Activated CD4-positive, alpha-beta T cell treated with anti-CD3 and anti-CD28 coated beads, Interleukin-2, Interleukin-4, amounts not matched to agents 100 ng/mL and 50 ng/mL, durations not matched to agents 16 hours and 8 hours (primary cell): ENCODE results near the gene S1PR3.
A peak's percentile ranks its signal among the peaks of the same experiment; 100 is the strongest.

Experiments used
- DNase-seq: peaks from one replicate; pipeline ENCODE4 v3.0.0-alpha.2; 2020; ENCODE audit warnings: low spot score

The S1PR3 gene

DNA sequence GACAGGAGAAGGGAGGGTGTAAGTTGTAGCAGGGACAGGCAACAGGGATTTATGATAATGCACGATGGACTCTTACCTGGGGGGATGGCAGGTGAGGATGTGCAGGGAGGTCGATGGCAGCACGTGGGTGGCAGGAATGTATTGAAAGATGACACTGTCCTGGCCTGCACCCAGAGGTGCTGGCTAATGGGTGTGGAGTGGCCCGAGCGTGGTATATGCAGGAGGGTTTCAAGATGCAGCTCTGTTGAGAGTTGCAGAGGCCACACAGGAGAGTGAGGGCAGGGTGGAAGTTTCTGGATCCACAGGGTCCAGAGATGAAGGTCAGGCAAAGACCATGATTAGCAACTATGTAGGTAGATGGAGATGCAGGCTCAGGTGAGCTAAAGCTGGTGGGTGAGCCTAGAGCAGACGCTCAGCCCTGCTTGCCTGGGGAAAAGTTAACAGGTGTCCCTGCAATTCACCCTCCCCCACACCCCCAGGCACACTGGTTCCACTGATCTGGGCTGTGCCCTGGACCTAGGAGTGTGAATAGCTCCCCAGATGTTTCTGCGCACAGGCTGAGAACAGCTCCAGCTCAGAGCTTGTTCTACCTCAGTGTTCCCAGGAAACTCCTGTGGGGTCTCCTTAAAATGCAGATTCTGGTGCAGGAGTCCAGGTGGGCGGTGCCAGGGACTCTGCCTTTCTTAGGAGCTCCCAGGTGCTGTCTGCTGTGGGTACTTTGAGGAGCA, 21.5 kb upstream of the S1PR3 start:
- DNase-seq: no peak

DNA sequence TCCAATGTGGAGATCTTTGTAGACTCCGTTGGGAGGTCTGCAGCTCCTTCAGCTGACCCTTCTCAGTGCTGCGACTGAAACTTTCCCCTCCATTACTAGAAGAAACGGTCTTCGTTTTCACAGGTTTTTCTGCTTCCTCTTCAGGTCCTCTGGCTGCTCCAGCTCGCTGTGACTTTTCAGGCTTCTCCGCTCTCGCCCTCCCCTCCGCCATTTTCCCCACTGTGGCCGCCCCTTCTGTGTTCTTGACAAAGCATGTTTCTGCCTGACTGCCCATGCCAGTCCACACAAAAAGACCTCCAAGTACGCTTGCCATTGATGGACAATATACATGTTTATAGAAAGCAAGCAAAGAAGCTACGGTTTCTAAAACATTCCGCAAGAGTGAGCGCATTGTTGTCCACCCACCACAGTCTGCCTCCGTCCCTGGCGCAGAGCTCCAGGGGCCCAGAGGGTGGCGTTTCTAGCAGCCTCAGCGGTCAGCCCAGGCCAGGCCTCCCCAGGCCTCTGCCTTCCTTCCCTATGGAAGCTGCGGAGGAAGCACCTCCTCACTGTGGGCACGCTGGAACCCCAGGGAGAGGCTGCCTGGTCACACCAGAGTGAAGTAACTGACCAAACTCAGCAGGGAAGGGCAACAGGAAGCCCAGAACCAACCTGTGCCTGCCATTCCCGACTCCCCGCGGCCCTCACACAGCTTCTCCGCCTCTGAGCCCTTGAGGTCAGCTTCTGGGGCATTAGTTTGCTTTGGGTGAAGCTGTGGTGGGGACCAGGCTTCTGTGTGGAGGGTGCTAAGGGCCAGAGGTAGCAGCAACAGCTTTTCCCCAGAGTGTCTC, 19.9 kb upstream of the S1PR3 start:
- no peak for DNase-seq

DNA sequence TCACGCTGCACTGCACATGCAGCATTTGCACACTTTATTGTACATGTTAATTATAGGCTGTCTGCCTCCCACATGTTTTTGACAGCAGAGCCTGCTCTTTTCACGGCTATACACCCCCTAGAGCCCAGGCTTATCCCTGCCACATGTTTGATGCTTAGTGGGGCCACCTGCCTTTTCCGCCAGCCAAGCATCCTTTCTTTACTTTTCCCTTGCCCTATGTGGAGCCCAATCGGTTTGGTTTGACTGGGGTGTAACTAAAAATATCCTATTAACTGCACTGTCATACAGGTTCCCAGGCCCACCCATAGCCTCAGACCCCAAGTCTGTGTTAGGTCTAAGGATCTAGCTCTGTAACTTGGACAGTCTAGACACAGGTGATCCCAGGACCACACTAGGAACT, 18.9 kb upstream of the S1PR3 start:
- DNase-seq: no peak

DNA sequence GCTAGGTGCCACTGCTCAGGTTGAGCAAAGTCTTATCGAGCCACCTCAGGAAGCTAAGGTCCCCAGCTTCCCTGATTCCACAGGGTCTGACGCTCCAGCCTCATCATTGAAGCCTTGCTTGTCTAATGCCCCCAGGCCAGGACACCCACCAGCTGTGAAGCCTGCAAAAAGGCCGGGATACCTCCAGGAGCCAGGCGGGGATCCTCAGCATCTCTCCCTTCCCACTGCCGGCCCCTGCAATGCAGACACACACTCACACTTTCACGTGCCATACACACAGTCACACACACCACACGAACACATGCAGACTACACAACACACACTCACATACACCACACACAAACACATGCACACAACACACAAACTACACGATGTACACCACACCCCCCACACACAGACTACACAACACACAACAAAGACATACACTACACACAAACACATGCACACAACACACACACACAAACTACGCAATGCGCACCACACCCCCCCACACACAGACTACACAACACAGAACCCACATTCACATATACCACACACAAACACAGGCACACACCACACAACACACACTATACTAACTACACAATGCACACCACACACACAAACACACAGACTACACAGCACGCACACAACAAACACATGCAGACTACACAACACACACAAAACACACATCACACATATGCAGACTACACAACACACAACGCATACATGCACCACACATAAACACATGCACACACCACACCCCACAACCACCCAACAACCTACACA, 17.8 kb upstream of the S1PR3 start:
- no peak for DNase-seq

DNA sequence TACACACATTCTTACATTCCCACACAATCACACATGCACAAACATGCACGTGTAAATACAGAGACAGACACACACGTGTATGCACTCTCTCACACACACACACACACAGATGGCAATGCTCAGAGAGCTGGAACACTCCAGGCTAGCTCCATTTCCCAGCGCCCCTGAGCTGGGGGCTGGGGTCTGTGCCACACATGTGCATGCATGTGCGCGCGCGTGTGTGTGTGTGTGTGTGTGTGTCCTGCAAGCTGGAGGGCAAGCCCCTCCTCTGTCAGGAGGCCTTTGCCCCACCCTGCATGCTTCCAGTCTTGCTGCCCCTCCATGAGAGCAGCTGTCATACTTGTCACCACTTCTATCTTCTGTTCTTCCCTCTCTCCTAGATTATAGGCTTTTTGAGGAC, 16.6 kb upstream of the S1PR3 start:
- DNase-seq: no peak

DNA sequence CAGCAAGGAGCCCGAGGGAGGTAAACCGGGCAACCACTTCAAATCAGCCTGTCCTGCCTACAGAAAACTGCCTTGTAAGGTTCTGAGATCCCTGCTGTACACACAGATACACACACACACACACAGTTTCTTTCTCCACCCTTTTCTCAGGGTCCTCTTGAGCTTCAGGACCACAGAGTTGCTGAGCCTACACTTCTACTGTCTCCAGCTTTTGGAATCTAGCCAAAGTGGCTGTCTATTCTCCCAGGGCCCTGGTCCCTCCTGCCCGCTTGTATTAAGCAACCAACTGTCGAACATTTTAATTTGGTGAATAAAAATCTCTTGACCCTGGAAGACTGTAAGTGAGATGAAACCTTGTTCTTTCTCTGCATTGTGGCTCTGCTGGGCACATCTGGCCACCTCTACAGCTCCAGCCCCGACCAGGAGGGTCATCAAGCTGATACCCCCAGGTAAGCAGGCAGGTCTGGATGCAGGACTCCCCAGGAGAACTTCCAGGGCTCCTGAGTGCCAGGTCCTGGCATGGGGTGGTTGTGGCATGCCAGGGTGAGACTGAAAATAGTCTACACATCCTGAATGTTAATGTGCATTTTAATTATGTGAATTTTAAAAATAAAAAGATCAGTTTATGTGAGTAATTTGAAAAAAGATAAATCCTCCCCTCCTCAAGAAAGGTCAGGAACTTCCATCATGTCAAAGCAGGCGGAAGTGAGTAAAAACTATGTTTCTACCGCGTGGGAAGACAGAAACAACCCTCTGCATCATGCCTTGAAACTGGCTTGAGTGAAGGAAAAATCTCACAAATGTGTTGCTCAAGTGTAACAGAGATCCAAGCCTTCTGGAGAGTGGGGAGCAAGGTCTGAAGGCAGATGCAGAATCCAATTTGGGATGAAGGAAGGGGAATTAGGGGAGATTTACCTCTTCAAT, 15.0 kb upstream of the S1PR3 start:
- no peak for DNase-seq

DNA sequence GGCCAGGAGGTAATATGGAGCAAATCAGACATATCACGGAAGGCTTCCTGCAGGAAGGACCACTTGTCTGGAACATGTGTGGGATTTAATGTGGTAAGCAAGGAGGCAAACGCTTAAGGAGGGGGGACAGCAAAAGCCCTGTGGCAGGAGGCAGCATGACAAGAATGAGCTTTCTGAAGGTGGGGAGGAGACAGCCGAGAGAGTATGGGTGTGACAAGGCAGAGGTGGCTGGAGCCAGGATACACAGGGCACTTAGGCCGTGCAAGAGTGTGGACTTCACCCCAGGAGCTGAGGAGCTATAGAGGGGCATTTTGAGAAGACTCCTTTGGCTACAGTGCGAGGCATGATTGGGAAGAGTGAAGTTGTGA, 14.4 kb upstream of the S1PR3 start:
- DNase-seq: no peak

DNA sequence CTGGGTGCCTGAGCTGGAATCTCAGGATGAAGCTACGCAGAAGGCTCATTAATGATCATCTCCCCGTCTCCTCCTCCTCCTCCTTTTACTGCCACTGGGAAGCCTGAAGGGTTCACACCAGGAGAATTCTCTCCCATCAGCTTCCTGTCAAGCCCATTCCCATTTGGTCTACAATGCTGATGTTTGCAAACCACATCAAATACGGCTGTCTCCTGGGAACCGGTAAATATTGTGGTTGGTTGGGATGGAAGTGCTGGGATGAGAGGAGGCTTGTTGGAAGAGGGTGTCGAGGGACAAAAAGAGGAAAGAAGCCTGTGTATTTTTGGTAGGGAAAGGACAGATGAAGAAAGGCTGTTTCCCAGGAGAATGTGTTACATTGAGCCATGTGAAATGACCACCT, 13.2 kb upstream of the S1PR3 start:
- no peak for DNase-seq

DNA sequence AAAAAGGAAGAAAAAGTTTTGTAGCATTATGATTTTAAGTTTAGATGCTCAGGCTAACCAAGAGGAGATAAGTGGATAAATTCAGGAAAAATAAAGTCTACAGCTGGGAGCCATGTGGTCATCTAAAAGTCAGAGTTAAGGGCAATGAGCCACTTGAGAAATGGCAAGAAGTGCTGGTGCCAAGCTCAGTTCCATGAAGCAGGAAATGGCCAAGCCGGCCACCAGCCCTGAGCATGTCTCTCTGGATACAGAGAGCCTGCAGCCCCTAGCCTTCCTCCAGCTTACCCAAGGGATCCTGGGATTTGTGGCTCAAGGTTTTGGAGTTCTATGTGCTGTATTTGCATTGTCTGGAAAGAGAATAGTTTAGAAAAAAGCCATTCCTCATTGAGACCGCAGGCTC, 12.2 kb upstream of the S1PR3 start:
- DNase-seq: no peak

DNA sequence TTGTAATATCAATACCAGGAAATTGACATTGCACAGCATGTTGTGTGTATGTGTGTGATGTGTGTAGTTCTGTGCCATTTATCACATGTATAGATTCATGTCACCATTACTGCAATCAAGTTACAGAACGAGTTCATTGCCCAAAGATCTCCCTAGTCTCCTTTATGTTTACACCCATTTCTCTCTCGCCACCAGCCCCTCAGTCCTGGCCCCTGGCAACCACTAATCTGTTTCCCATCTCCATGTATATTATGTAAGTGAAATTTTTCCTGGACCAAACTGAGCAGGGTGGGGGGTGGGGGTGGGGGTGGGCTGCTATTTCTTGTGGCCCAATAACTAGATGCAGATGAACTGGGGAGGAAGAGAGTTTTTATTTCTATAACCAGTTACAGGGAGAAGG, 11.5 kb upstream of the S1PR3 start:
- no peak for DNase-seq

DNA sequence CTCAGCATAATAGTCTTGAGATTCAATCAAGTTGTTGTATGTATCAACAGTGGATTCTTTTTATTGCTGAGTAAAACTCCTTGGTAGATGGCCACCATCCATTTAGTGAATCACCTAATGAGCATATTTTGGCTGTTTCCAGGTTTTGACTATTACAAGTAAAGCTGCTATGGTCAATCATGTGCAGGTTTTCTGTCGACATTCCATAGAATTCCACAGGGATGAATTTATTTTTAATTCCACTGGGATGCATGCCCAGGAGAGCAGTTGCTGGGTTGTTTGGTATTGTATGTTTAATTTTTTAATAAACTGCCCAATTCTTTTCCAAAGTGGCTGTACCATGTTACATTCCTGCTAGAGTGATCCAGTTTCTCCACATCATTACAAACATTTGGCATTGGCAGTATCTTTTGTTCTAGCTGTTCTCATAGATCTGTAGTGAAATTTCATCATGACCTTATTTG, 10.5 kb upstream of the S1PR3 start:
- DNase-seq: no peak

DNA sequence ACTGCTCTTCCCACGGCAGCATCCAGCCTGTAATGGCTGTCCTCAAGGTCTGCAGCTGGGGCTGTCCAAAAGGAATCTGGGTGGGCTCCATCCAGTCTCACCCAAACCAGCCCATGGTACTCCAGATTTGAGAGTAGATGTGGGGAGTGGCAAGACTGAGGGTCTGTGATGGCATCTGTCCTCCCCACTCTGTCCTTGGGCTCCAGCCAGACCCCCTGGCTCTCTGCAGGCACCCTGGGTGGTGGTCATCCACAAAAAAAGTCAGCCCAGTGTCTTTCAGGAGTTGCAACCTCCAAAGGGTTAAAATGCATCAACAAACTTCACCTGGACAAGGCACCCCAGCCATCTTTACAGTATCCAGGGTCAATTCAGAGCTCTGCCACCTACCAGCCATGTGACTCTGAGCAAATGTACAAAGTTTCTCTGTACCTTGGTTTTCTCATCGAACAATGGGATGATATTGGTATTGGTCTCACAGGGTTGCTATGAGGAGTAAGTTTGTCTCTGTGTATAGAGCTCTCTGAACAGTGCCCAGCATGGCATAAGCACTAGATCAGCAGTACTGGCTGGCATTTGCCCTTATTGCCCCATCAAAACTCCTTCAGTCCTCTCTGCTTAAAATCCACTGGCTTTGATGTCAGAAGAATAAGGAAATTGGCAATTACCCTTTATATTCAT, 7.3 kb upstream of the S1PR3 start:
- no peak for DNase-seq

DNA sequence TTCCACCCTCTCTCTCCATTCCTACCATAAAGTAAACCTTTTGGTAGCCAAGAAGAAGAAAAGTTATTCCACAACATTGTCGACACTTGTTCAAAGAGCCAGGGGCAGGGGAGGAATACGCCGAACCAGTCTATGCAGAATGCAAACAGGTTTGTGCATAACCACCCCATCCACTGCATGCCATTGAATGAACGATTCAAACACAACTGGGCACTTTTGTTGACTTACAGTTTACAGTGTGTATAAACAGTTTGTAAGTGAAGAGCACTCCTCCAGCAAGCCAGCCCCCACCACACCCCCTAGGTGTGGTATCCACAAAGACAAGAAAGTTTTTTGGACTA, 6.8 kb upstream of the S1PR3 start:
- no peak for DNase-seq

DNA sequence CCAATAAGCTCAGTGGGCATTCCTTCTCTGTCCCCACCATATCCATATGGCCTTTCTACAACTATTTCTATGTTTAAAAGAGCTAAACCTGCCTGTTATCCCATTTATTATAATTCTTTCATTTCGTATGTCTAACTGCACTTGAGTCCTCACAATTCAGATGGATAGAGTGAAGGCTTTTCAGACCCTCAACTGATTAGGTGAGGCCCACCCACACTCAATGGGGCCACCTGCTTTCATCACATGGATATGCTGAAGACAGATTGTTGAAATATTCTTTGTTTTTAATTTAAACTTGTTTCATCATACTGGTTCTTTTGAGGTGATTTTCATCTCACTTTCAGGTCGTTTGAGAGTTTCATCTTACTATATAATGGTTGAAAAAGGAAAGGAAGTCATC, 5.7 kb upstream of the S1PR3 start:
- DNase-seq: no peak

DNA sequence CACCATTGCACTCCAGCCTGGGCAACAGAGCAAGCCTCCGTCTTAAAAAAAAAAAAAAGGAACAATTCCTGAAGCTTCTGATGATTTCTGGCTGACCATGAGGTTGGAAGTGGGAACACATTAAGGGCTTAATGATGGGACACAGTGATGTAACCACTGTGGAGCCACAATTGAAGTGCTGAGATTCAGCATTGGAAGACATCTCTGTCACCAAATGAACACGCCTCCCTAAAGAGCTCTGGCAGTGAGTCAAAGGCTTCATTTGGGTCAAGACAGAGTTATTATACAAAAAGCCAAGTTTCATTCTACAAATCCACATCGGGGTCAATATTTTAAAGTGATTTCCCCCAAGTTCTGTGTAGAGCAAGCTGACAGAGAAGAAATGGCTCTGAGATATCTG, 4.5 kb upstream of the S1PR3 start:
- no peak for DNase-seq

DNA sequence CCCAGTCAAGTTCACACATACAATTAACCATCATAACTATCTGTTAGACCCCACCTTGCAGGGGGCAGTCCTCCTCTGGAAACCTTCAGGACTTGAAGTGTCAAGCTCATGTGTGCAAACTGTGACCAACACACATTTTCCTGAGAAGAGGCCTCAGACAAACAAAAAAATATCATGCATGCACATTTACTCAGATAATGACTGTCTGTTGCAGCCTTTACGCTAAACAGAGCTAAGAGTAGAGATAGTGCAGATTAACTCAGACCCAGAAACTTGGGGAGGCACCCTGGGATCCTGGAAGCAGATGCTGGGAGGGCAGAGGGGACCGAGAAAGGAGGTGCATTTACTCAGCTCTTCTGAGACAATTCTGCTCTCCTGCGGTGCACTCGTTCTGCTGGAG, 3.6 kb upstream of the S1PR3 start:
- DNase-seq: no peak

DNA sequence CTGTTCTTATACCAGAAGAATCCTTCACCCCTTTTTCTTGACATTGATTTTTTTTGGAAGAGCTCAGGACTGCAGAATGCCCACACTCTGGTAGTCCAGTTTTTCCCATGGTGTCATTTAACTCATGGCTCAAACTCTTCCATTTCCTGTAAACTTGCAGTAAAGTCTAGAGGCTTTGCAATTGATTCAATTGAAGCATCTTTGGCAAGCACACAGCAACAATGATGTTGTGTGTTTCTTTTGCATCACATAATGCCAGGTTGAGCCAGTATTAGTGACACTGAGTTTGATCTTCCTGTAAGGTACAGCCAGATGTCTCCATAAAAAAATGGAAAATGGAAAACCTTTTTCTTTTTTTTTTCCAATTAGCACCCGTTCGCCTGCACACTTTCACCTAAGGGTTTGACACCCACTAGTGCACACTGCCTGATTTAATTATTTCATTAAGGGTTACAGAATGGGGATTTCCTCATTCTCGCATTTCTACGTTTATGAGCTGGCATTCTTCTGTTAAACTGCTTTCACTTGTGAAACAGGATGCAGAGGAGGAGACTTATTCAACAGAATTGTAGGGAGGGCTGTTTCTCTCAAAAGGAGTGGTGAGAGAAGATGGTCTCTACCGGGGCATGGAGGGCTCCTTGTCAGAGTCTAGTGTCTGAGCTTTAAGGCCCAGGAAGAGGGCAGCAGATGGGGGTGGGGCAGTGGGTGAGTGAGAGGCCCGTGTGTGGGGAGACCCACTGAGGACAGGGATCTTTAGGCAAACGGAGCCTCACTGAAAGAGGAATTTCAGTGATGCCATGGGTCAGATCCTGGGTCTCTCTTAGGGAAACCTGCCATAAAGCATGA, 2.2 kb upstream of the S1PR3 start:
- peak; percentile 79 for DNase-seq

DNA sequence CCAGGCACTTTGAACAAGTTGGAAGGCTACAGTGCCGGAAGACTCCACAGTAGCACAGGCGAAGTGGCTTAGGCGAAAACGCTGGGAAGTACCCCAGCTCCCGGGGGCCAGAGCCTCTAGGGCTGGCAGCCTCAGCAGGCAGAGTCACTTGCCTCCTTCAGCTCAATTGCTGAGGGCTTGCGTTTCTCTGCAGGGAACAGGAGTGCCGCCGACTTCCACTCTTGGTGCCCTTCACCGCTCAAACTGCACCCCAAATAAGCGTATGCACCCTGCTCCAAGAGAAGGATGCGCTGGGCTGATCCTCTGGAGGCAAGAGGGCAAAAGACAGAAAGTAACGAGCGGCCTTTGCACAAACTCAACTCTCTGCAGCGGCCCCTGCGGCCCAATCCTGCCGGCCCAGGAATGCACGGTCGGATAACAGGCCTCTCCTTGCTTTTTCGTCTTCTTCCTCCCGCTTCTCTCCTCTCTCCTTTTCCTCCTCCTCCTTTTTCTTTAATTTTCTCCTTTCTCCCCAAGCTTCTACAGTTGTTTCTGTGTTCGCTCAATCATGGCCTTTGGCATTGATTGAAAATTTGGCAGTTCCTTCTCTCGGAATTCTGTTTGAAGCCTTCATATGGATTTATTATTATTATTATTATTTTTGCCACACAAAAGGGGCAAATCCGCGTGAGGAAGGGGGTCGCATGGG, 1.1 kb upstream of the S1PR3 start:
- DNase-seq: no peak

DNA sequence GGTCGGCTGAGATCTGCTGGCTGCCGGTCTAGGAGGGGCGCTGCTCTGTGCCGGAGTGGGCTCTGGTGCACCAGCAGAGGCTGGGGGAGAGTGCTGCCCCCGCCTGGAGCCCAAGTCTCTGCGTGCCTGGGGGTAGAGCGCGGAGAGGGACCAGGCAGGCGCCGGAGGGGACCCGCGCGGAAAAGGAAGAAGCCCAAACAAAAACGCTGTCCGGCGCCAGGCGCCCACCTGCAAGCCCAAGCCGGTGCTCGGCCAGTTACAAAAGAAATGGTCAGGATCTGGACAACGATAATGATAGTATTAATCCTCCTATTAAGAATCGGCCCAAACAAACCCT, 571 bp upstream of the S1PR3 start:
- no peak for DNase-seq

DNA sequence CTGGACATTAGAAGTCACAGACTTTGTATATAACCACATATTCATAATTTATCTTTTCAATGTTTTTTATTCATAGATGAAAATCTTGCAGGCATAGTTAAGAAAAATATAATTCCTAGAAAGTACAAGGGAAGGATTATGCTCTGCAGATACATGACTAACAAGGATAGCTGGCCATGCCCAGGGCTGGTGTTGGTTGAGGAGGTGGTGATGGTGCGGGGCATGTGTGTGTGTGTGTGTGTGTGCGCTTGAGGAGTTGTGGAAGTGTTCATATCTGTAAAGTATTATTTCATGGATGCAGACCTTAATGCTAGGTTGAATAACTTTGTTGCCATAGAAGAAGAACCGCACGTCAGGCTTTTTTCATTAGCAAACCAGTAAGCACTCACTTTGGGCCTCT, 1.3 kb downstream of the S1PR3 start:
- DNase-seq: no peak
